Measurements from ENCODE around the gene DTX3. TPM values are rescaled to one million over a fixed set of nuclear protein-coding genes. Genes with fewer than 3 reads are reported as not detected.

Gene DTX3
- total RNA-seq, 4 donors from 2014 or later, result 3.5 to 13.8 (median 6.8) TPM

DNA sequence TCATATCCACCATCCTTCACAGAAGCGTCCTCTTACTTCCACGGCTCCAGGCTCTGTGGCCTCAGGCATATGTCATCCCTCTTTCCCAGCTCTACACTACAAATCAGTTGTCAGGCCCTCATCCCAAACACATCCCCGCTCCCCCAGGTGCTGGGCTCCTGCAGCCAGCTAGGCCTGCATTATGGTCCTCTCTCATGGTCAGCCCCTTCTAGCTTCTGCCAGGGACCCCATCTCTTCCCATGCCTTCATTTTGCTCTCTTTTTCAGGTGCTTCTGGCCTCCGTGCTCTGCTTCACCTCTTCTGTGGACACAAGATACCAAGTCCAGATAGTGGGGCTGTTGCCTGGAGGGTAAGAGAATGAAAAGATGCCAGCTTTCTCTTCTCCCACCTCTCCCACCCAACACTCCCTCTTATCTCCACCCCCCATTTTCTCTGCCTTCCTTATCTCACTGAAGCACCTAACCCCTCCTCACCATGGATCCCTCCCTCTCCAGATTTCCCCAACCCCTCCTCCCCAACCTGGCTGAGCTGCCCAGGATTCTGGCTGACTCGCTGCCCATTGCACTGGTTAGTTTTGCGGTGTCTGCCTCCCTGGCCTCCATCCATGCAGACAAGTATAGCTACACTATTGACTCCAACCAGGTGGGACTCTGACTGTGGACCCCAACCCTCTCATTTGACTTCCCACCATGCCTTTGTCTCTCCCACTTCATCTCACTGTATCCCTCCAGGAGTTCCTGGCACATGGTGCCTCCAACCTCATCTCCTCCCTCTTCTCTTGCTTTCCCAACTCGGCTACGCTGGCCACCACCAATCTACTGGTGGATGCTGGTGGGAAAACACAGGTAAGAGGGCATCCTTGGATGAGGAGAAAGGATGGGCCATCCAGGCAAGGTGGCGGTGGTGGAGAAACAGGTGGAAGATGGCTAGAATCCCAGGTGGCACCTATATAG lies 17.9 kb downstream of the DTX3 start:
- ATAC-seq (no peak), DNase-seq (no peak)
- intact Hi-C loops (cut with DNase I; ENCODE audit: low total_unique reads) (loop anchor here (5.0 kb wide), 1 partner anchor 165 kb away; the partner anchor contains the start of genes GLI1 and INHBE), in situ Hi-C loops (cut with MboI; ENCODE audit: low sequenced_read_pairs in 4 of 4) (loop anchor here in 2 of 4 donors (5.0 to 10.0 kb wide), 2 partner anchors 35 to 48 kb away; no protein-coding TSS in a partner anchor)
- peaks cover 53 to 66% (median 57%) of the 10 kb centered on the region in 3 donors for H3K27me3 ChIP-seq
- no peaks in the 10 kb centered on the region for H3K36me3 ChIP-seq
- TF ChIP-seq, protein P1, sequence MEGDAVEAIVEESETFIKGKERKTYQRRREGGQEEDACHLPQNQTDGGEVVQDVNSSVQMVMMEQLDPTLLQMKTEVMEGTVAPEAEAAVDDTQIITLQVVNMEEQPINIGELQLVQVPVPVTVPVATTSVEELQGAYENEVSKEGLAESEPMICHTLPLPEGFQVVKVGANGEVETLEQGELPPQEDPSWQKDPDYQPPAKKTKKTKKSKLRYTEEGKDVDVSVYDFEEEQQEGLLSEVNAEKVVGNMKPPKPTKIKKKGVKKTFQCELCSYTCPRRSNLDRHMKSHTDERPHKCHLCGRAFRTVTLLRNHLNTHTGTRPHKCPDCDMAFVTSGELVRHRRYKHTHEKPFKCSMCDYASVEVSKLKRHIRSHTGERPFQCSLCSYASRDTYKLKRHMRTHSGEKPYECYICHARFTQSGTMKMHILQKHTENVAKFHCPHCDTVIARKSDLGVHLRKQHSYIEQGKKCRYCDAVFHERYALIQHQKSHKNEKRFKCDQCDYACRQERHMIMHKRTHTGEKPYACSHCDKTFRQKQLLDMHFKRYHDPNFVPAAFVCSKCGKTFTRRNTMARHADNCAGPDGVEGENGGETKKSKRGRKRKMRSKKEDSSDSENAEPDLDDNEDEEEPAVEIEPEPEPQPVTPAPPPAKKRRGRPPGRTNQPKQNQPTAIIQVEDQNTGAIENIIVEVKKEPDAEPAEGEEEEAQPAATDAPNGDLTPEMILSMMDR (IDR thresholded peaks at IDR 0.05 in 4 of 5, conservative IDR thresholded peaks at IDR 0.05 in 1 of 5), result no peak
- no peak for TF ChIP-seq POLR2A (IDR thresholded peaks at IDR 0.05)
- H3K4me1 ChIP-seq, result peaks cover 8 to 14% of the 10 kb centered on the region in 2 donors
- H3K4me3 ChIP-seq, result no peak overlapping the region
- H3K27ac ChIP-seq, result no peak overlapping the region
- H3K9me3 ChIP-seq, result no peaks in the 10 kb centered on the region

DNA sequence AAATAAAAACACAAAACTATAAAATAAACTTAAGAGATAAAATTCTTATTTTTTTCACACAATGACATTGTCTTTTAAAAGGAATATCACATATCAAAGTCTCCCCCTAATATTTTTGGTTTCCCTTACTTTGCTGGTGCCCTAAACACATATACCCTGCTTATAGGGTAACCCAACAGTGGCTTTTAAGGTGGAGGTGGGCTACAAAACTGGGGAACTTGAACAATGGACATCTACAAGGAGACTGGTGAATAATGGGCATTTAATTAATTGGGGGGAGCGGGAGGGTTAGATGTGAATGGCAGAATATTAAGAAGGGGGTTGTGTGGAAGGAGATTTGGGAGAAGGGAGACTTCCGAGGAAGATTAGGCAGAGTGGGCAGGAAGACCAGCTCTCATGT lies 18.8 kb downstream of the DTX3 start:
- peaks cover 8 to 14% of the 10 kb centered on the region in 2 donors for H3K4me1 ChIP-seq
- intact Hi-C loops (cut with DNase I; ENCODE audit: low total_unique reads), result loop anchor here (5.0 kb wide), 1 partner anchor 166 kb away; the partner anchor contains the start of genes GLI1 and INHBE
- H3K36me3 ChIP-seq, result no peaks in the 10 kb centered on the region
- no peak for TF ChIP-seq POLR2A (IDR thresholded peaks at IDR 0.05)
- TF ChIP-seq, protein P1 (IDR thresholded peaks at IDR 0.05 in 4 of 5, conservative IDR thresholded peaks at IDR 0.05 in 1 of 5), result no peak
- no peaks in the 10 kb centered on the region for H3K9me3 ChIP-seq
- ATAC-seq, result no peak
- DNase-seq, result no peak
- H3K27me3 ChIP-seq, result peaks cover 47 to 62% (median 57%) of the 10 kb centered on the region in 3 donors
- in situ Hi-C loops (cut with MboI; ENCODE audit: low sequenced_read_pairs in 4 of 4), result loop anchor here in 2 of 4 donors (5.0 to 10.0 kb wide), 2 partner anchors 36 to 49 kb away; no protein-coding TSS in a partner anchor
- no peak overlapping the region for H3K27ac ChIP-seq
- H3K4me3 ChIP-seq, result no peak overlapping the region

DNA sequence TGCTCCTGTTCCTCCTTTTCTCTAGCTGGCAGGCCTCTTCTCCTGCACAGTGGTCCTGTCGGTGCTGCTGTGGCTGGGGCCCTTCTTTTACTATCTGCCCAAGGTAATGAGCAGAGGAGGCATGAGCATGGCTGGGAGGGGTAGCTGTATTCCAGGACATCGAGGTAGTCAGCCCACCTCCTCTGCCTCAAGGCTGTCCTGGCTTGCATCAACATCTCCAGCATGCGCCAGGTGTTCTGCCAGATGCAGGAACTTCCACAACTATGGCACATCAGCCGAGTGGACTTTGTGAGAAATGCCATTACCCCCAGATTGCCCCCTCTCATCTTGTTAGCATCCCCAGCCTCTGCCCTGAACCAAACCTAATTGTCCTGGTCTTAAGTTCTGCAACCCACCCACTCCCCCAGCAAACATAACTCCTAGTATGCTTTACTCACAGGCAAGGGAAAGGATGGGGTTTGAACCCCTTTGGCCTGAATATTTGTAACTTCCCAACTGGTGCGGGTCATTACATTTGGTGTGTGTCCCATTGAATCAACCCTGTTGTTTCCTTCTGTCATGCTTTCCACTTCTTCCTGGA lies 19.3 kb downstream of the DTX3 start:
- intact Hi-C loops (cut with DNase I; ENCODE audit: low total_unique reads) (loop anchor here (5.0 kb wide), 1 partner anchor 167 kb away; the partner anchor contains the start of genes GLI1 and INHBE), in situ Hi-C loops (cut with MboI; ENCODE audit: low sequenced_read_pairs in 4 of 4) (loop anchor here in 2 of 4 donors (5.0 to 10.0 kb wide), 2 partner anchors 37 to 49 kb away; no protein-coding TSS in a partner anchor)
- no peak overlapping the region for H3K27ac ChIP-seq
- no peak for ATAC-seq
- H3K4me3 ChIP-seq, result no peak overlapping the region
- no peak for DNase-seq
- H3K27me3 ChIP-seq, result peaks cover 44 to 58% (median 57%) of the 10 kb centered on the region in 3 donors
- H3K9me3 ChIP-seq, result no peaks in the 10 kb centered on the region
- no peaks in the 10 kb centered on the region for H3K36me3 ChIP-seq
- TF ChIP-seq POLR2A (IDR thresholded peaks at IDR 0.05), result no peak
- TF ChIP-seq, protein P1 (IDR thresholded peaks at IDR 0.05 in 4 of 5, conservative IDR thresholded peaks at IDR 0.05 in 1 of 5), result no peak
- H3K4me1 ChIP-seq, result peaks cover 8 to 14% of the 10 kb centered on the region in 2 donors

DNA sequence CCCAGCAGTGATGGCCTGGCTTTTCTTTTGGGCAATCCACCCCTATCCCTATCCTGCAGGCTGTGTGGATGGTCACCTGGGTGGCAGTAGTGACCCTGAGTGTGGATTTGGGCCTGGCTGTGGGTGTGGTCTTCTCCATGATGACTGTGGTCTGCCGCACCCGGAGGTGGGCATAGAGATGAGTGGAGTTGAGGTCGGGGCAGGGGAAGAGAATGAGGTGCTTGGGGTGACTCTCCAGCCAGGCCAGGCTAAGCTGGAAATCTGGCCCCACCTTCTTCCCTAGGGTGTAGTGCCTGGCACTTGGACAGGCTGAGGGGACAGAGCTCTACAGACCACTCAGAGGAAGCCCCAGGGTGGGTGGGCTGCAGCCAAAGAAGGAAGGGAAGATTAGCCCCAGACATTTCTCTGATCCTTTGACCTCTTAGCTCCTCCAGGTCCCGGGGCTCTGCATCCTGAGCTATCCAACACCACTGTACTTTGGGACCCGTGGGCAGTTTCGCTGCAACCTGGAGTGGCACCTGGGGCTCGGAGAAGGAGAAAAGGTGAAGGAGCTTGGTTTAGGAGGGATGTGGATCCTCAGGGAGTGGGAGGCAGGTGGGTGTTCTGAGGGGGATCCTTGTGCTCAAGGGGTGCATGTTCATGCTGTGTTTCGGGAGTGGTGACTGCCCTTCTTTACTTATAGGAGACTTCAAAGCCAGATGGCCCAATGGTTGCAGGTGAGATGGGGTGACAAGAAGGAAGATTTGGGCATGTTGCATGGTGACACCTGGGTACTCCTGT lies 20.0 kb downstream of the DTX3 start:
- intact Hi-C loops (cut with DNase I; ENCODE audit: low total_unique reads), result loop anchor here (5.0 kb wide), 1 partner anchor 167 kb away; the partner anchor contains the start of genes GLI1 and INHBE
- peaks cover 39 to 53% (median 50%) of the 10 kb centered on the region in 3 donors for H3K27me3 ChIP-seq
- in situ Hi-C loops (cut with MboI; ENCODE audit: low sequenced_read_pairs in 4 of 4), result loop anchor here in 3 of 4 donors (5.0 to 10.0 kb wide), 3 partner anchors 37 to 50 kb away; no protein-coding TSS in a partner anchor
- peaks cover 8 to 14% of the 10 kb centered on the region in 2 donors for H3K4me1 ChIP-seq
- no peak for ATAC-seq
- H3K27ac ChIP-seq, result no peak overlapping the region
- no peaks in the 10 kb centered on the region for H3K9me3 ChIP-seq
- H3K4me3 ChIP-seq, result no peak overlapping the region
- no peak for DNase-seq
- H3K36me3 ChIP-seq, result no peaks in the 10 kb centered on the region
- TF ChIP-seq, protein P1 (IDR thresholded peaks at IDR 0.05 in 4 of 5, conservative IDR thresholded peaks at IDR 0.05 in 1 of 5), result no peak
- TF ChIP-seq POLR2A (IDR thresholded peaks at IDR 0.05), result no peak

Measured in gastrocnemius medialis (tissue), 4 donors.